A673 (cell line): ENCODE data around the gene TMC4.

Source experiments
- EZH2 ChIP-seq: fragments of 200-600 bp; sonication (generic); IDR thresholded peaks from 2 replicates; pipeline ENCODE4 v1.6.1; 2017; ENCODE audit warnings: borderline replicate concordance, low read depth, mild to moderate bottlenecking, mixed read lengths, antibody characterized with exemption, low read length; ENCODE audit not compliant: poor library complexity, severe bottlenecking
- TF ChIP-seq, protein P1 (sequence below): fragments of 300-800, 200-600 bp; sonication (generic); conservative IDR thresholded peaks from 2 replicates; pipeline ENCODE4 v1.5.1; 2017; ENCODE audit warnings: low read depth, mild to moderate bottlenecking, antibody characterized with exemption, low read length, moderate library complexity, mixed read lengths

DNA sequence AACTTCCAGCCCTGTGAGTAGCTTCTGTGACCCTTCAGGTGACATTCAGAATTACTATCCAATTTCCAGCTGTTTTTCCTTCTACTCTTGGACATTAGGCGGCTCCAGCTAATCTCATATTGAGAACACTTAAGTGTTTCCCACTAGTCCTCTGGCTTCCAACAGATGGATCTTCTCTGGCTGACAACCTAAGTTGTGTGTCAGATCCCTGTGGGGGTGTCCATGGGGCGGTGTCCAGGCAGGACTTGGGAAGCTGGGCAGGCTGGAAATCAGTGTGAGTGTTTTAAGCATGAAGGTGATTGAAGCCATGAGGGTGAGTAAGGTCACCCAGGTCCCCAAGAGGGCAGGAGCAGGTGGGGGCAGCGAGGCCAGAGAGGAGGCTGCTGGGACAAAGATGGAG, 25.3 kb downstream of the TMC4 start:
- TF ChIP-seq, protein P1, sequence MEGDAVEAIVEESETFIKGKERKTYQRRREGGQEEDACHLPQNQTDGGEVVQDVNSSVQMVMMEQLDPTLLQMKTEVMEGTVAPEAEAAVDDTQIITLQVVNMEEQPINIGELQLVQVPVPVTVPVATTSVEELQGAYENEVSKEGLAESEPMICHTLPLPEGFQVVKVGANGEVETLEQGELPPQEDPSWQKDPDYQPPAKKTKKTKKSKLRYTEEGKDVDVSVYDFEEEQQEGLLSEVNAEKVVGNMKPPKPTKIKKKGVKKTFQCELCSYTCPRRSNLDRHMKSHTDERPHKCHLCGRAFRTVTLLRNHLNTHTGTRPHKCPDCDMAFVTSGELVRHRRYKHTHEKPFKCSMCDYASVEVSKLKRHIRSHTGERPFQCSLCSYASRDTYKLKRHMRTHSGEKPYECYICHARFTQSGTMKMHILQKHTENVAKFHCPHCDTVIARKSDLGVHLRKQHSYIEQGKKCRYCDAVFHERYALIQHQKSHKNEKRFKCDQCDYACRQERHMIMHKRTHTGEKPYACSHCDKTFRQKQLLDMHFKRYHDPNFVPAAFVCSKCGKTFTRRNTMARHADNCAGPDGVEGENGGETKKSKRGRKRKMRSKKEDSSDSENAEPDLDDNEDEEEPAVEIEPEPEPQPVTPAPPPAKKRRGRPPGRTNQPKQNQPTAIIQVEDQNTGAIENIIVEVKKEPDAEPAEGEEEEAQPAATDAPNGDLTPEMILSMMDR = no peak
- no peak for TF ChIP-seq EZH2
